HG02938 (cell line): ENCODE data around the gene PARD3.
A peak's percentile ranks its signal among the peaks of the same experiment; 100 is the strongest.

Source experiments
- ATAC-seq: cut with Tn5 transposase; IDR thresholded peaks from one replicate; pipeline ENCODE4 v1.9.1; 2021; ENCODE audit warnings: mild to moderate bottlenecking, moderate library complexity; ENCODE audit not compliant: unreplicated experiment

PARD3 gene

DNA sequence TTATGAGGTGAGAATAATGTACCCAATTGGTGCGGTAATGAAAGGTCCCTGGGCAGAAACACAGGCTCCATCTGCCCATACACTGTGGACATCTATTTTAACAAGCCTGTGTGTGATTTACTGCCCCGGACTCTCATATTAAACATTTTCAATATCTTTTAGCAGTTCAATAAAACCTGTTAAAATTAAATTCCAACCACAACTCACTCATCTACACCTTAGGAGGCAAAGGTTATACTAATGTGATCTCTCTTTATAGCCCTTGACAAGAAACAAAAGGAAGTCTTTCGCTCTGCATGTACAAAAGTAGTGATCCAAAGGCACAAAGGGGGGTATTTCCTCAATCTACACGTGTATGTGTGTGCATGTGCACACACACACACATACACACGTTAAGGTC, 186.0 kb downstream of the PARD3 start:
- no peak for ATAC-seq

- no peak for ATAC-seq
These were observed 186.8 kb downstream of the PARD3 start for GRCh38 chr10:34628174-34628796.

- ATAC-seq: peak; percentile 31
These were observed 187.4 kb downstream of the PARD3 start for GRCh38 chr10:34627741-34628140.

GRCh38 chr10:34627331-34627730, 187.8 kb downstream of the PARD3 start:
- peak; percentile 76 for ATAC-seq

- ATAC-seq: no peak
These were observed 188.8 kb downstream of the PARD3 start for GRCh38 chr10:34626158-34626880.

DNA sequence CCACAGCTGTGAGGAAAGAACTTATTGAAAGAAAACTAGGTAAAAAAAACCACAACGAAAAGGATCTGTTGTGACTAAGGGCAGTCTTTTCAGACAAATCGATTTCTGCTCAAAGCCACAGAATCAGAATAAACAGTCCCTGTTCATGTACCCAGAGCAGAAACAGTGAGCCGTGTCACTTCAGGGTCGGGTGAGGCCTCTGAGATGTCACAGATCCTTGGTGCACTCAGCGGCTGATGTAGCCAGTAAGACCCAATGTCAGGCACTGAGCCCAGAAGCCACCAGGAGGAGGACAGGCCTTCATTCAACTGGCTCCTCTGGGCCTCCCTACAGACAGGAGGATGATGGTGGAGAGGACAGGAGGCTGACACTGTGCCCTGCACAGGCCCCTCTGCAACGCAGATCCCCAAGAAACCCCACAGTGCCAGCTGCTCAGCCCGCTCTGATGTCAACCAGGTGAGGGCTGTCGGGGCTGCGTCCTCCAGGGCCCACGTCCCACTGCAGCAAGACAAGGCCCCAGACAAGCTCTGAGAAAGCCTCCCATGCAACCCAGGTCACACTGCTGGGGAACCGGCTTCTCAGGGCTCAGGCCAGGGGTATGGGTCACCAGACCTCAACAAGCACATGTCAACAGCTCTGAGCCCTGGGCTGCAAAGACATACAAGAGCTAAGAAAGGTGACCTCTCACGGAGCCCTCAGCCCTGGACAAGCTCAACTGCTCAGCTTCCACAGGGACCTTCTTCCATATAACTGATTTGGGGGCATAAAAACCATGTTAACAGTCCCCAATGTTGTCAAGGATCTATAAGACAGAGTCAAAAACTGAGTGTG, 190.6 kb downstream of the PARD3 start:
- ATAC-seq: no peak

- ATAC-seq: no peak
These were observed 192.2 kb downstream of the PARD3 start for GRCh38 chr10:34622945-34623344.

- no peak for ATAC-seq
These were observed 196.5 kb downstream of the PARD3 start for GRCh38 chr10:34618611-34619010.

DNA sequence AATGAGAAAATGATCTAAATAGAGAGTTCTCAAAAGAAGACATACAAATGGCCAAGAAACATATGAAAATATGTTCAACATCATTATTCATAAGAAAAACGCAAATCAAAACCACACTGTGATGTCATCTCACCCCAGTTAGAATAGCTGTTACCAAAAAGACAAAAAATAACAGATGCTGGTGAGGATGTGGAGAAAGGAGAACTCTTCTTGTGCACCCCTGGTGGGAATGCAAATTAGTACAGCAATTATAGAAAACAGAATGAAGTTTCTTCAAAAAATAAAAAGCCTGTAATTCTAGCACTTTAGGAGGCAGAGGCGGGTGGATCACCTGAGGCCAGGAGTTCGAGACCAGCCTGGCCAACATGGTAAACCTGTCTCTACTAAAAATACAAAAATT, 199.3 kb downstream of the PARD3 start:
- peak; percentile 73 for ATAC-seq

GRCh38 chr10:34613491-34613890, 201.6 kb downstream of the PARD3 start:
- ATAC-seq: no peak

- no peak for ATAC-seq
These were observed 202.2 kb downstream of the PARD3 start for GRCh38 chr10:34612938-34613337.

DNA sequence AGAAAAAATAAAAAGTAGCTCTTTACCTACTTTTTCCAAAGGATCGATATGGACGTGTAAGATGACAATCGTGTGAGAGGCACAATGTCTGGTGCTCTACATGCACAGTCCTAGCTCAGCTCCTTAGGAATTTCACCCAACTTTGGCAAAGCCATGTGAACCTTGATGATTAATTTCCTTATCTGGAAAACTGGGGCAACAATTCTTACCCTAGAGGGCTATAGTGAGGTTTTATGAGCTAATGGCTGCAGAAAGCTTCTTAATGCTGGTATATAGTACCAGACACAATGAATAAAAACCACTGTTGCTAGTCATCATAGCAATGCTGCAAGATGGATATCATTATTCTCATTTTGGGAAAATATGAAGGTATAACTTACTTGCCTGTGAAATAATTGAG, 202.7 kb downstream of the PARD3 start:
- ATAC-seq: no peak

DNA sequence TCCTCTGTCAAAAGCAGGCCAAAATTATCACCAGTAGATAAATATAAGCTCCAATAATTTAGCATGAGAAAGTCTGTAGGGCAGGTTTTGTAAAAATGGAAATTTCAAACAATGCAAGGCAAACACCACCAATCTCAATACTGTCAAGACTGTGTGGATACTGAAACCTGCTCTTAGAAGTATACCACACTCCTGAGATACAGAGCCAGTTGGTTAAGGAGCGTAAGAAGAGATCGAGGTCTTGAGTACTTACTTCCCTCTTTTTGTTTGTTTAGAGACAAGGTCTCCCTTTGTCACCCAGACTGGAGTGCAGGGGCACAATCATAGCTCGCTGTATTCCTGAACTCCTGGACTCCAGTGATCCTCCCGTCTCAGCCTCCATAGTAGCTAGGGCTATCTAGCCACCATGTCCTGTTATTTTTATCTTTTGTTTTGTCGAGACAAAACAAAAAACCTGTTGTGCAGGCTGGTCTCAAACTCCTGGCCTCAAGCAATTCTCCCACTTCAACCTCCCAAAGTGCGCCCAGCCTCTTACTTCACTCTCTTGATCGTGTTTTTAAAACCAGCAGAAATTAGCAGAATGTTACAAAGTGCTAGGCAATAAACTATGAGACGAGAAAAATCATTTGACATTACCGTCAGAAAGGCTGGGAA, 205.7 kb downstream of the PARD3 start:
- peak; percentile 65 for ATAC-seq

DNA sequence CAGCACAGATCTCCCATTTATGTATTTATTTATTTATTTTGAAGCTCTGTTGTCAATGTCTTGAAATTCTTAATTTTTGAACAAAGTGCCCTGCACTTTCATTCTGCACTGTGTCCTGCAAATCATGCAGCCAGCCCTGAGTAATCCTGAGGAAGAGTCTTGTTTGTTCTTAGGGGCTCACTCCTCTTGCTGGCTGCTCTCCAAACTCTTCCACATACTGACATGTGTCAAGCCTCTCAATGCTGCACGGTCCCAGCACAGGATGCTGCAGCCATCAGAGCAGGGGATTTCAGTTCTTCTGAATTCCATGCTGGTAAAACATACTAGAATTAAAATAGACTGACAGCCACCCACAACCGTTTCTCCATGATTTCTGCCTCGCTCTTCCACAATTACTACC, 207.2 kb downstream of the PARD3 start:
- no peak for ATAC-seq

DNA sequence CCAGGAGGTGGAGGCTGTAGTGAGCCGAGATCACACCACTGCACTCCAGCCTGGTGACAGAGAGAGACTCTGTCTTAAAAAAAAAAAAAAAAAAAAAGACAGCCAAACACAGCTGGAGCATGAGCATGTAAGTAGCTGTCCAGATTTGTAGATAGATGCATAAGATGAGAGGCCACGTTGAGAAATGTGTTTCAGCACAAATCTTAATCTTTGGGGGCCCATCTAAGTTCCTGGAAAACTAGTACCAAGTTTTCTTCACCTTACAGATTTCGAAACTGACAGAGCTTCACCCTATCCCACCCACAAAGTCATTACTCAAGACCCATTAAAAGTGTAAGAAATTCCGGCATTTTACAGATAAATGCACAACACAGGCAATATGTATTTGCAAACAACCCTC, 208.2 kb downstream of the PARD3 start:
- no peak for ATAC-seq

DNA sequence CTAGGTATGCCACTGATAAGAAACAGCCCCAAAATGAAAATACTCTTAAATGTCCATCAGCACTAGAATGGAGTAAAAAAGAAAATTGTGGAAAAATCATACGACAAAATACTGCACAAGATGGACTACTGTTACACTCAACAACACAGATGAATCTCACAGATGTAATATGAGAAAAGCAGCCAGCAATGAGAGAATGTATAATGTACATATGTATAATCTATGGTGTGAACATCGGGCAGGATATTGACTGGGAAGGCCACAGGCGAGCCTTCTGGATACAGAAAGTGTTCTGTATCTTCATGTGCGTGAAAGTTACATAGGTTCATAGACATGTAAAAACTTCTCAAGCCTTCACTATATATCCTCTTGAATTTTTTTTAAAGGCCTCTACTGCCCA, 212.6 kb downstream of the PARD3 start:
- no peak for ATAC-seq

DNA sequence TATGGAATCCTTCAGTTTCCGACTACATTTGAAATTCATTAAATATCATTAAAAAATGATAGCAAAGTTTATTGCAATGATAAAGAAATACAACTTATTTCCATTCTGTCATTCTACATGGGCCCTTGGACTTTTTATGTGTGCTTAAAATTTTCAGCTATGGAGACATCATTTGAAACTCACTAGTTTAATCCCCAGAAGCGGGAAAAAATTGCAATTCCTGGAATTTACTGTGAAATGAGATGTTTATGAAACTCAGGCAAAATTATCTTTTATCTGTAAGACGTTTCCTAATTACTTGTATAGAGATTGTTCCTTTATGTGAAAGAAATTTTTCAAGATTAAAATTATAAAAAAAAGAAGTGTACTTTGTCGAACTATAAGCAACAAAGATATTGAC, 213.4 kb downstream of the PARD3 start:
- ATAC-seq: no peak

GRCh38 chr10:34599026-34599795, 215.9 kb downstream of the PARD3 start:
- ATAC-seq: no peak

- ATAC-seq: no peak
These were observed 218.7 kb downstream of the PARD3 start for GRCh38 chr10:34596351-34596750.

DNA sequence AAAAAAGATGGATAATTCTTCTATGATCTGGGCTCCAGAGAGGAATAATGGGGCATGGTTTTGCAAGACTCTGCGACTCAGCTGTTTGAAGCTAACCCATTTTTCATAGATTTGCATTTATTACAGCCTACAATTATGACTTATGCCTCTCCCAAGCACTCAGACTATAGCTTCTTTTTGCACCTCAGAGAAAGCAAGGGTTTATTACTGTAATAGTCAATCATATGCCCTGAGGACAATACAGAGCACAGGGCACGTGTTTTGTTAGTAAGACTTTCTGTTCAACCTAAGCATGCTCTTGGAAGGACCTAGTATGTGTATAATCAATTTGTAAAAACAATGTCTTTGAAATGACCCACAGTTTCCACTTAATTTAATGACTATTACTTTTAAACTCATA, 221.2 kb downstream of the PARD3 start:
- ATAC-seq: no peak
